Kidney (tissue), 14 donors: ENCODE results near the gene HCN4. TPM values are rescaled to one million over a fixed set of nuclear protein-coding genes. Genes with fewer than 3 reads are reported as not detected.

Experiments
- DNase-seq, 5 donors: peaks; one replicate each; pipeline ENCODE4 v3.0.0-alpha.2; 2013 to 2020
- FAIRE-seq: peaks from 2 replicates; lab custom pipeline; 2012; peaks lifted over from hg19 to GRCh38; lab: Jason Lieb, UNC
- H3K27ac ChIP-seq, 2 donors: one replicate each; pipeline ENCODE4 v1.7.0; 2013; ENCODE audit warnings: low read depth in 2 of 2, low read length in 2 of 2, inconsistent platforms in 1 of 2
- H3K27me3 ChIP-seq: one replicate; pipeline ENCODE4 v1.7.1; 2013; ENCODE audit warnings: low read length, inconsistent platforms; ENCODE audit not compliant: control insufficient read depth, insufficient read depth
- H3K36me3 ChIP-seq, 3 donors: one replicate each; pipeline versions ENCODE4 v1.7.0 to v1.7.1; 2013; ENCODE audit warnings: low read length in 3 of 3, control low read depth in 1 of 3, inconsistent platforms in 1 of 3; ENCODE audit not compliant: insufficient read depth in 3 of 3, control insufficient read depth in 2 of 3
- H3K4me1 ChIP-seq, 3 donors: one replicate each; pipeline versions ENCODE4 v1.7.0 to v1.7.1; 2013; ENCODE audit warnings: low read length in 3 of 3, inconsistent platforms in 1 of 3, low read depth in 1 of 3; ENCODE audit not compliant: control insufficient read depth in 2 of 3, insufficient read depth in 2 of 3
- H3K4me3 ChIP-seq, 3 donors: one replicate each; pipeline versions ENCODE4 v1.7.0 to v1.8.1; 2013; ENCODE audit warnings: low read length in 3 of 3, control low read depth in 1 of 3, inconsistent platforms in 1 of 3
- H3K9ac ChIP-seq, 3 donors: one replicate each; pipeline versions ENCODE4 v1.7.0 to v1.7.1; 2013; ENCODE audit warnings: low read length in 3 of 3, control low read depth in 1 of 3, inconsistent platforms in 1 of 3
- H3K9me3 ChIP-seq, 3 donors: one replicate each; pipeline versions ENCODE4 v1.7.0 to v1.7.1; 2013; ENCODE audit warnings: low read length in 3 of 3, control low read depth in 1 of 3, inconsistent platforms in 1 of 3; ENCODE audit not compliant: control insufficient read depth in 2 of 3, insufficient read depth in 1 of 3
- CTCF ChIP-seq: IDR thresholded peaks from 3 replicates; pipeline ENCODE4 v1.5.1; 2012; ENCODE audit warnings: mild to moderate bottlenecking, moderate library complexity, borderline replicate concordance; ENCODE audit not compliant: insufficient read depth; ENCODE audit errors: extremely low read depth
- intact Hi-C: fragments of 100-400 bp; cut with DNase I; formaldehyde crosslinking; loops from one replicate; pipeline ENCODE4 v1.11.1; 2022
- polyA plus RNA-seq: library from polyadenylated mRNA; stranded (reverse); fragments of 350-450 nt; fragmentation: Illumina TruSeq; extraction: RNeasy Lipid Tissue Mini Kit (QIAGEN cat#74804); gene quantifications from one replicate; pipeline ENCODE4 v1.2.3, GENCODE V29; 2014; ENCODE audit warnings: low read depth, low replicate concordance; ENCODE audit not compliant: insufficient read depth
- total RNA-seq: library from RNA; stranded (reverse); fragmentation: NEBNext Ultra II Directional; extraction: Animal tissue kit (Norgen Biotek cat#: 25700); gene quantifications from one replicate; pipeline ENCODE4 v1.2.1, GENCODE V29; 2021
- donor health status: control.
- donor health status: control.
- donor health status: control.
- donor health status: control.
- donor health status: control.
- donor health status: DM: yes; HTN: yes; CAD: no.
- donor health status: Normal renal cell carcinoma (clear cell type).

HCN4 gene
- total and polyA plus RNA-seq, 2 donors from 2014 or later, result 0.15 to 0.50 TPM

GRCh38 chr15:73275862-73276261 lies 92.9 kb downstream of the HCN4 start:
- Histone ChIP-seq H3K27me3 (no peaks in the 10 kb centered on the region), H3K27ac (no peak overlapping the region), H3K9me3 (no peaks in the 10 kb centered on the region), H3K9ac (no peak overlapping the region), H3K4me1 (peaks cover 0 to 2% (median 0%) of the 10 kb centered on the region in 3 donors), H3K4me3 (no peak overlapping the region), H3K36me3 (peaks cover 0 to 15% (median 3%) of the 10 kb centered on the region in 3 donors)
- intact Hi-C loops, result no loop called here
- DNase-seq, result no peak
- TF ChIP-seq CTCF, result no peak
- no peak for FAIRE-seq

GRCh38 chr15:73273181-73274002 lies 95.4 kb downstream of the HCN4 start:
- no peaks in the 10 kb centered on the region for H3K9me3 ChIP-seq
- no peaks in the 10 kb centered on the region for H3K27me3 ChIP-seq
- intact Hi-C loops, result no loop called here
- DNase-seq (peak in 4 of 5 donors; percentile 43 to 83 (median 67)), FAIRE-seq (no peak)
- no peak overlapping the region for H3K9ac ChIP-seq
- no peak overlapping the region for H3K4me3 ChIP-seq
- H3K36me3 ChIP-seq, result peaks cover 4 to 16% (median 6%) of the 10 kb centered on the region in 3 donors
- peaks cover 0 to 8% (median 0%) of the 10 kb centered on the region in 3 donors for H3K4me1 ChIP-seq
- H3K27ac ChIP-seq, result no peak overlapping the region
- TF ChIP-seq CTCF, result peak; percentile 74

- Histone ChIP-seq H3K9ac (no peak overlapping the region), H3K4me3 (no peak overlapping the region), H3K36me3 (peaks cover 4 to 16% (median 7%) of the 10 kb centered on the region in 3 donors), H3K9me3 (no peaks in the 10 kb centered on the region), H3K27me3 (no peaks in the 10 kb centered on the region), H3K27ac (peak overlapping the region in 1 of 2 donors; percentile 29), H3K4me1 (peaks cover 0 to 8% (median 0%) of the 10 kb centered on the region in 3 donors)
- no peak for DNase-seq
- no peak for FAIRE-seq
- TF ChIP-seq CTCF, result no peak
- intact Hi-C loops, result no loop called here
Observed at GRCh38 chr15:73270366-73271097, 98.2 kb downstream of the HCN4 start.

Other genes starting within 250 kb of the HCN4 start
- not detected for gene REC114, start 74.2 kb upstream of the HCN4 start, total RNA-seq
- not detected for gene REC114, start 74.2 kb upstream of the HCN4 start, polyA plus RNA-seq